GM18507 (cell line): ENCODE measurements around the gene CNGA1.
"Not testable (repeated sequence)": the region's sequence is repeated elsewhere in the genome, so short reads cannot be mapped to it uniquely, and the experiment has no call there.

Source experiments
- DNase-seq: peaks from one replicate; pipeline ENCODE4 v3.0.0; 2011; ENCODE audit warnings: low read depth; ENCODE audit not compliant: insufficient read length; ENCODE audit errors: extremely low spot score
- FAIRE-seq: peaks from 2 replicates; lab custom pipeline; 2011; peaks lifted over from hg19 to GRCh38; lab: Jason Lieb, UNC

The CNGA1 gene

DNA sequence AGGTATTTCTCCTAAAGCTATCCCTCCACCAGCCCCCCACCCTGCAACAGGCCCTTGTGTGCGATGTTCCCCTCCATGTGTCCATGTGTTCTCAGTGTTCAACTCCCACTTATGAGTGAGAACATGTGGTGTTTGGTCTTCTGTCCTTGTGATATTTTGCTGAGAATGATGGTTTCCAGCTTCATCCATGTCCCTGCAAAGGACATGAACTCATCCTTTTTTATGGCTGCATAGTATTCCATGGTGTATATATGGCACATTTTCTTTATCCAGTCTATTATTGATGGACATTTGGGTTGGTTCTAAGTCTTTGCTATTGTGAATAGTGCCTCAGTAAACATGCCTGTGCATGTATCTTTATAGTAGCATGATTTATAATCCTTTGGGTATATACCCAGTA is 99.3 kb downstream of the CNGA1 start:
- DNase-seq, FAIRE-seq: not testable (repeated sequence)

DNA sequence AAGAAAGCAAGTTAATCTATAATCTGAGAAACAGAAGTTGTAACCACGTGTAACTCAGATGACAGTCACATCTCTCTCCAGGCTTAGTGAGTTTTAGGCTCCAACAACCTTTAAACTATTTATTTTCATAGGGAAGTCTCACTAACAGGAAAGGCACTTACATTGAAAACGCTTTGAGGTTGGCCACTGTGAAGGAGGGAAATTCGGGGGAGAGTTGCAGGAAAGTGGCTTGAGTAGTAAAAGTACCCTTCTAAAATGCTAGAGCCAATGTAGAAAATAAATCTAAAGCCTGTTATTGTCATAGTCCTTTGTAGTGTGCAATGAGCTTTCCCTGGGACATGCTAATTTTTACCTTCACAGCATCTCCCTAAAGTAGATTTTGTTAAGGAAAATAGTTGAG is 101.1 kb downstream of the CNGA1 start:
- DNase-seq (no peak), FAIRE-seq (no peak)

DNA sequence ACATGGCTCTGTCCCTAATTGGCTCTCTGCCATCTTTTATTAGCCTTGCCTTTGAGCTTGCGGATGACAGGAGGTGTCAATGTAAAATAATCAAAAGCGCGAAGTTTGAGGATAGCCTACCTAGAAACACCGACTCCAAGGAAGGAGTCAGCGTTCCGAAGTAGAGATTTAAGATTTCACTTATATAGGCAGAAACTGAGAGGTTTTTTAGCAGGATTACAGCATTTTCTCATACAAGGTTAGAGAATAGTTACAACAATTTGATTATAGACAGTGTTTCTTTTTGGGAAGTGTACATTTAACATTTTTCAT is 101.6 kb downstream of the CNGA1 start:
- peak; percentile 33 for FAIRE-seq
- no peak for DNase-seq

DNA sequence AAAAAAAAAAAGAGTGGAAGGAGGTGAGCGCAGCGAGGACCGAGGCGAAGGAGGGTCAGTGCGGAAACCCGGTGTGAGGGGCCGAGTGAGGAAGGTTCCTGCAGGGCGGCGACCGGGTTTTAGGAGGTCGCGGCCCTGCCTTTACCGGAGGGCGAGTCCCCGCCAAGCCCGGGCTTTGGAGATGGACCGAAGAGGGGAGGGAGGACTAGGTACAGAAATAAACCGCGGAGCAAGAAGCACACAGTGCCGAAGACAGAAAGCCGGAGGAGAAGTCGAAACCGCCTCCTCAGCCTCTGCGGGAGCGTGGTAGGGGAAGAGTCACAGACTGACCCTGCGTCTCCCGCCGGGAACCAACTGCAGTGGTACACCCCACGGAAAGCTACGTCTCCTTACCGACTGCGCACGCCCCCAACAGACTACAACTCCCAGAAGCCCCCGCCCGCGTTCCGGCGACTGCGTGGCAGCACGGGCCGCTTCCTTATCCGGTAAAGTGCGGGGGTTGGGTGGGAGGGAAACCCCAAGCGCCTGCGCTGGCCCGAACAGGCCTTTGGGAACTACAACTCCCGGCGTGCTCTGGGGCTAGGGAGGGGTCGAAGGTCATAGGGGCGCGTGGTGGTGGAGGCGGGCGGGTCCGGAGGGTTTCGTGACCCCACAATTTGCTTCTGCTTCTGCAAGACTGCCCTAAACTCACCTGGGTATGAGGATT is 102.1 kb downstream of the CNGA1 start, which contains the start of gene NFXL1:
TSS of gene NFXL1 (minus strand) at position 364 of the 706 bp plus-strand sequence. CDS start 380 bp downstream, outside the sequence.
- DNase-seq (peak; percentile 90), FAIRE-seq (peak; percentile 99)

DNA sequence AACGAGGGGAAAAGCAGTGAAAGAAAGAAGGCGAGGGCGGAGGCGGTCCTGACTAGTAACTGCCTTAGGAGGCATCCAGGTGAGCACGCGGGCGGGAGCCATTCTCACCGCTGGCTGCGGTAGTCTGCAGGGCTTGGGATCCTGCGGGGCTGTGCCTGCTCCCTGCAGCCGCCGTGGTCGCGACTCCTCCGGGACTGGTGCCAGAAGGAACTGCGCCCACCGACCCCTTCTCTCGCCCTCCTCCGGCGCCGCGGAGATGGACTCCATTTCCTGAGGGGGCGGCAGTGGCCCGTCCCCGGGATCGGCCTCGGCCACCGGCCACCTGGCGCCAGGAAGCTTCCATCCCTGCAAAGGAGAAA is 102.6 kb downstream of the CNGA1 start:
- DNase-seq (no peak), FAIRE-seq (no peak)

DNA sequence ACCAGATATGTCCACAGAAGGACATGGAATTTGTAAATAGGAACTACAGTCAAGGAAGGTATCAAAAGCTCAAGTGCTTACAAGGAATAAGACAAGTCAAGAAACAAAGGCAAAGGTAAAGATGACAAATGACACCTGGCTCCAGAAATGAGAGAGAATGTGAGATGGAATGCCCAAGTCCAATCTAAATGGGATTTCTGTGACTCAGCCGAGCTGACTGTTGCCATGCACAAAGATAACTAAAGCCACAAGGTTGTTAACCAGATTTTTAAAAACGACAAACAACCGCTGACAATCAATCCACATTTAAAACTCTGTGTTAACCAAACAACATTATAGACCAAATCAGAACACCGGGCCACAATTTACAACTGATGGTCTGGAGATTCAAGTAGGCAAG is 103.2 kb downstream of the CNGA1 start:
- DNase-seq (no peak), FAIRE-seq (peak; percentile 46)

DNA sequence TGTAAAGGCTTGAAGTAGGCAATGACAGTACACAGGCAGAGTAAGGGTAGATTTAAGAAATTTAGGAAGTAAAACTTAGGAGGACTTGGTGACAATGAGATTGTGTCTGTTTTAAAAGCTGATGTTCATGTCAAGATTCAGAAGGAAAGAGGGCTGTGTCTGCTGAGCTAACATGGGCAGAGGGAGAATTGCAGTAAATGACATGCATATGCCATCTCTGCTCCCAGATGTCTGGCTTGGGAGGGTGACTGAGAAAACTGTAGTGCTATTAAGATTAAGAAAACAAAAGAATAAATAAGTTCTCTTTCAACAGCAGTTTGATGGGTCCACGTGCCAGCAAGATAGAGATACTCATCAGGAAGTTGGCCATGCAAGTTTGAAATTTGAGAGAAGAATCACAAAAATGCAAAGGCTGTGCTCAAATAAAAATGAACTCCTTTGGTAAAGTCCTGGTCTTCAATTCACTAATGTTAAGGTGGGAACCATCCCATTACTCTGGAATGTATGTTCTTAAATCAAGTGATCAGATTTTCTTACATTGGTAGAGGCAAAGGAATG is 109.3 kb downstream of the CNGA1 start:
- no peak for DNase-seq
- no peak for FAIRE-seq

DNA sequence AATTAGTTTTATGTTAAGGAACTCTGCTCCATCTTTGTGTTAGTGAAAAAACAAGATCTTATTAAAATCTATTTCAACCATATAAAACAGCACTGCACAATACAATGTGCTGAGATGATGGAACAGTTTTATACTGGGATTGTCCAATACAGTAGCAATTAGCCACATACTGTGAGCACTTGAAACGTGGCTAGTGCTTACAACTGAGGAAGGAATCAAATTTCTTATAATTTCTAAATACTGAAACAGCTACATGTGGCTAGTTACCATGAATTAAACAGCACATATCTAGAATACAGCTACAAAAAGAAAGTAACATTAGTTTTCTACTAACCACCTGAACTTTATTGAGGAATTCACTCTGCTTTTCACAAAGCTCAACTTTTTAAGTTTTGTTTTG is 116.8 kb downstream of the CNGA1 start:
- DNase-seq, result no peak
- no peak for FAIRE-seq

DNA sequence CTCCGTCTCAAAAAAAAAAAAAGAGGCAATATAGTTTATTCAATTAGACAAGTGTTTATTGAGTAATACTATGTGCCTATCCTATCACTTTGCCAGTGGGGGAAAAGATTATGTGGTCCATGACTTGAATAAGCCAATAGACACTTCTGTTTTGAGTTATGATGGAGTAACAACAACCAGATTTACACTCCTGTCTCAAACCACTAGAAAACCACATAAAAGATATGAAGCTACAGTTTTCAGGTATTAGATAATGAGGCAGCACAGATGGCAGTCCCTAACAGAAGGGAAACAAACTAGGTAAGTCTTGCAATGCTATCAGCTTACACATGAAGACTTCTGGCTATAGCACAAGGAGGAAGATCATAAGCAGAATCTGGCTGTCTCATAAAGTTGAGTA is 124.6 kb downstream of the CNGA1 start:
- DNase-seq (no peak), FAIRE-seq (no peak)
